Measurements from ENCODE around the gene XIAP.

DNA sequence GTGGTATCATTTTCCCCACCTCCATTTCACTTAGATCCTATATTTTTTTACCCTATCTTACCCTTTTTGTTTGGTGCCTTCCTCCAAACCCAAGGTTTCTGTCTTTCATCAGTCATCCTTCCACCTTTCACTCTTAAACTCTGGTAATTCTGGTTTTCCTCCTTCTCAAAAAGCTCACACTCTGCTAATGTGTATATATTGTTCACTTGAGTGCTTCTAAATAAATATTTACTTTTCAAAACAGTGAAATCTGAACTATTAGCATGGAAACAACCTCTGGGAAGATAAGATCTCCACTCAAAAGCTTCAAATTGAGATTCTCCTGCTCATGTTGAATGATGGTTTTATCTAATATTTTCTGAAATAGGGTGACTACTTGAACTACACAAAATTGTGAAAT is 21.5 kb downstream of the XIAP start:
- TF ChIP-seq, protein P1, sequence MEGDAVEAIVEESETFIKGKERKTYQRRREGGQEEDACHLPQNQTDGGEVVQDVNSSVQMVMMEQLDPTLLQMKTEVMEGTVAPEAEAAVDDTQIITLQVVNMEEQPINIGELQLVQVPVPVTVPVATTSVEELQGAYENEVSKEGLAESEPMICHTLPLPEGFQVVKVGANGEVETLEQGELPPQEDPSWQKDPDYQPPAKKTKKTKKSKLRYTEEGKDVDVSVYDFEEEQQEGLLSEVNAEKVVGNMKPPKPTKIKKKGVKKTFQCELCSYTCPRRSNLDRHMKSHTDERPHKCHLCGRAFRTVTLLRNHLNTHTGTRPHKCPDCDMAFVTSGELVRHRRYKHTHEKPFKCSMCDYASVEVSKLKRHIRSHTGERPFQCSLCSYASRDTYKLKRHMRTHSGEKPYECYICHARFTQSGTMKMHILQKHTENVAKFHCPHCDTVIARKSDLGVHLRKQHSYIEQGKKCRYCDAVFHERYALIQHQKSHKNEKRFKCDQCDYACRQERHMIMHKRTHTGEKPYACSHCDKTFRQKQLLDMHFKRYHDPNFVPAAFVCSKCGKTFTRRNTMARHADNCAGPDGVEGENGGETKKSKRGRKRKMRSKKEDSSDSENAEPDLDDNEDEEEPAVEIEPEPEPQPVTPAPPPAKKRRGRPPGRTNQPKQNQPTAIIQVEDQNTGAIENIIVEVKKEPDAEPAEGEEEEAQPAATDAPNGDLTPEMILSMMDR (IDR thresholded peaks at IDR 0.05): no peak
- no peak for TF ChIP-seq POLR2A (IDR thresholded peaks at IDR 0.05)

Data from ovary (tissue), 3 donors.